Endothelial cell (in vitro differentiated cells): ENCODE data around the gene STX7. TPM values are rescaled to one million over a fixed set of nuclear protein-coding genes. Genes with fewer than 3 reads are reported as not detected.

Experiments used
- DNase-seq: peaks from one replicate; pipeline ENCODE4 v3.0.0; 2021; ENCODE audit warnings: low spot score
- H3K27ac Mint-ChIP-seq: one replicate; pipeline ENCODE4 v1.8.0; 2021; ENCODE audit warnings: mixed read lengths, inconsistent platforms; ENCODE audit not compliant: unreplicated experiment
- H3K27me3 Mint-ChIP-seq: one replicate; pipeline ENCODE4 v1.8.0; 2021; ENCODE audit warnings: mild to moderate bottlenecking, moderate library complexity, mixed read lengths, inconsistent platforms; ENCODE audit not compliant: unreplicated experiment
- H3K36me3 Mint-ChIP-seq: one replicate; pipeline ENCODE4 v1.8.0; 2021; ENCODE audit warnings: mild to moderate bottlenecking, low read depth, mixed read lengths, inconsistent platforms; ENCODE audit not compliant: unreplicated experiment
- H3K4me1 Mint-ChIP-seq: one replicate; pipeline ENCODE4 v1.8.0; 2021; ENCODE audit warnings: mild to moderate bottlenecking, mixed read lengths, inconsistent platforms; ENCODE audit not compliant: unreplicated experiment
- H3K4me3 Mint-ChIP-seq: one replicate; pipeline ENCODE4 v1.8.0; 2021; ENCODE audit warnings: mild to moderate bottlenecking, mixed read lengths, inconsistent platforms; ENCODE audit not compliant: unreplicated experiment
- H3K9me3 Mint-ChIP-seq: one replicate; pipeline ENCODE4 v1.8.0; 2021; ENCODE audit warnings: mixed read lengths, inconsistent platforms; ENCODE audit not compliant: unreplicated experiment
- total RNA-seq: library from RNA; stranded (reverse); fragmentation: NEBNext Ultra II Directional; extraction: Animal tissue kit (Norgen Biotek cat#: 25700); gene quantifications from one replicate; pipeline ENCODE4 v1.2.1, GENCODE V29; 2021; ENCODE audit not compliant: unreplicated experiment
- TF ChIP-seq, protein P1 (sequence below): fragments of 200-600 bp; sonication (generic); IDR thresholded peaks from one replicate; pipeline ENCODE4 v1.5.0; 2021; ENCODE audit warnings: antibody characterized with exemption; ENCODE audit not compliant: unreplicated experiment

STX7 gene
- total RNA-seq, 1 donor from 2014 or later, result 60.9 TPM

DNA sequence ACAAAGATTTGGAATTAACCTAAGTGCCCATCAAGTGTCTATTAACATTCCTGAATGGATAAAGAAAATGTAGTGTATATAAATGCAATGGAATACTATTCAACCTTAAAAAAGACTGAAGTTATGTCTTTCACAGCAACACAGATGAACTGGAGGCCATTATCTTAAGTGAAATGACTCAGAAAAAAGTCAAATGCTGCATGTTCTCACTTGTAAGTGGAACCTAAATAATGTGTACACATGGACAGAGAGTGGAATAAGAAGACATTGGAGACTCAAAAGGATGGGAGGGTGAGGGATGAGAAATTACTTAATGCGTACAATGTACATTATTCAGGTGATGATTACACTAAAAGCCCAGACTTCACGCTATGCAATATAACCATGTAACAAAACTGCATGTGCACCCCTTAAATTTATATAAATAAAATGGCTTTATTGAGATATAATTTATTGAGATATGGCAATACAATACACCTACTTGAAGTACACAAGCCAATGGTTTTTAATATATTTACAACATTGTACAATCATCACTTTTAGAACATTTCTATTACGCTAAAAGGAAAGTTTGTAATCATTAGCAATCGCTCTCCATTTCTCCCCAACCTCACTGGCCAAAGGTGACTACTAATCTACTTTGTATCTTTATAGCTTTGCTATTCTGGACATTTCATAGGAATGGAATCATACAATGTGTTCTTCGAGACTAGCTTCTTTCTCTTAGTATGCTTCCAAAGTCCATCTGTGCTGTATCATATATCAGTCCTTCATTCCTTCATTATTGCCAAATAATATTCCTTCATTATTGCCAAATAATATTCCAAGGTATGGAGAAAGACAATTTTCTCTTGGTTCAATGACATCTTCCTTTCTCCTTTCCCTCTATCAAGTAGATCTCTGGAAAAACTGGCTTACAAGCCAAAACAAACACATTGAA is 5.8 kb downstream of the STX7 start:
- Mint-ChIP-seq H3K4me1 (peaks cover 26% of the 10 kb centered on the region), H3K9me3 (no peaks in the 10 kb centered on the region), H3K27me3 (no peaks in the 10 kb centered on the region), H3K27ac (no peak overlapping the region), H3K36me3 (peaks cover 6% of the 10 kb centered on the region), H3K4me3 (no peak overlapping the region)
- TF ChIP-seq, protein P1, sequence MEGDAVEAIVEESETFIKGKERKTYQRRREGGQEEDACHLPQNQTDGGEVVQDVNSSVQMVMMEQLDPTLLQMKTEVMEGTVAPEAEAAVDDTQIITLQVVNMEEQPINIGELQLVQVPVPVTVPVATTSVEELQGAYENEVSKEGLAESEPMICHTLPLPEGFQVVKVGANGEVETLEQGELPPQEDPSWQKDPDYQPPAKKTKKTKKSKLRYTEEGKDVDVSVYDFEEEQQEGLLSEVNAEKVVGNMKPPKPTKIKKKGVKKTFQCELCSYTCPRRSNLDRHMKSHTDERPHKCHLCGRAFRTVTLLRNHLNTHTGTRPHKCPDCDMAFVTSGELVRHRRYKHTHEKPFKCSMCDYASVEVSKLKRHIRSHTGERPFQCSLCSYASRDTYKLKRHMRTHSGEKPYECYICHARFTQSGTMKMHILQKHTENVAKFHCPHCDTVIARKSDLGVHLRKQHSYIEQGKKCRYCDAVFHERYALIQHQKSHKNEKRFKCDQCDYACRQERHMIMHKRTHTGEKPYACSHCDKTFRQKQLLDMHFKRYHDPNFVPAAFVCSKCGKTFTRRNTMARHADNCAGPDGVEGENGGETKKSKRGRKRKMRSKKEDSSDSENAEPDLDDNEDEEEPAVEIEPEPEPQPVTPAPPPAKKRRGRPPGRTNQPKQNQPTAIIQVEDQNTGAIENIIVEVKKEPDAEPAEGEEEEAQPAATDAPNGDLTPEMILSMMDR, result no peak
- DNase-seq, result no peak

DNA sequence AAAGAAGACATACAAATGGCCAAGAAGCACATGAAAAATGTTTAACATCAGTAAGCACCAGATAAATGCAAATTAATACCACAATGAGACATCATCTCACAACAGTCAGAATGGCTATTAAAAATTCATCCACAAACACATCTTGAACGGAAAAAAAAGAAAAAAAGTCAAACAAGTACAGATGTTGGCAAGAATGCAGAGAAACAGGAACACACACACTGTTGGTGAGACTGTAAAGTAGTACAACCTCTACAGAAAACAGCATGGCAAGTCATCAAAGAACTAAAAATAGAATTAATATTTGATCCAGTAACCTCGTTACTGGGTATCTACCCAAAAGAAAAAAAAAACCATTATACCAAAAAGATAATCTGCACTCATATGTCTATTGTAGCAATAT is 6.5 kb downstream of the STX7 start:
- H3K27me3 Mint-ChIP-seq, result no peaks in the 10 kb centered on the region
- H3K36me3 Mint-ChIP-seq, result peaks cover 7% of the 10 kb centered on the region
- no peaks in the 10 kb centered on the region for H3K9me3 Mint-ChIP-seq
- peaks cover 24% of the 10 kb centered on the region for H3K4me1 Mint-ChIP-seq
- no peak overlapping the region for H3K27ac Mint-ChIP-seq
- no peak overlapping the region for H3K4me3 Mint-ChIP-seq
- no peak for DNase-seq
- TF ChIP-seq, protein P1, result no peak

DNA sequence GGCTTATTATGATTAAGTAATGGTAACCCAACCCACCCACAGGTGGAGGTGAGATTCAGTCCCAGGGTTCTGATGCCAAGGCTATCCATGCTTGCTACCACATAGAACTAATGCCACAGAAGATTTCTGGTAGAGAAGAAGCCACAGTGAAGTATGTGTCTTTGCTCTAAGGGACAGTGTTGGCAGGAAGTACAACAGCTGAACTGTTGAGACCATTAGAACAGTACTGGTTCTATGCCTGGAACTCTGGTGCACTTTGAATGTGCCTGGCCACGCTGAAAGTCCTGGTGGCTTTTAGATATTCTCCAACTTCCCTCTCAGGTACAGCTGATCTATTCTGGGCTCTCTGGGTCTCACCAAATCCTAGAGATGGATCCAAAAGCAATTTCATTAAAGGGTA is 7.8 kb downstream of the STX7 start:
- Mint-ChIP-seq H3K9me3 (no peaks in the 10 kb centered on the region), H3K36me3 (peaks cover 13% of the 10 kb centered on the region), H3K27me3 (no peaks in the 10 kb centered on the region), H3K27ac (no peak overlapping the region), H3K4me1 (peaks cover 13% of the 10 kb centered on the region), H3K4me3 (no peak overlapping the region)
- no peak for DNase-seq
- TF ChIP-seq, protein P1, result no peak

DNA sequence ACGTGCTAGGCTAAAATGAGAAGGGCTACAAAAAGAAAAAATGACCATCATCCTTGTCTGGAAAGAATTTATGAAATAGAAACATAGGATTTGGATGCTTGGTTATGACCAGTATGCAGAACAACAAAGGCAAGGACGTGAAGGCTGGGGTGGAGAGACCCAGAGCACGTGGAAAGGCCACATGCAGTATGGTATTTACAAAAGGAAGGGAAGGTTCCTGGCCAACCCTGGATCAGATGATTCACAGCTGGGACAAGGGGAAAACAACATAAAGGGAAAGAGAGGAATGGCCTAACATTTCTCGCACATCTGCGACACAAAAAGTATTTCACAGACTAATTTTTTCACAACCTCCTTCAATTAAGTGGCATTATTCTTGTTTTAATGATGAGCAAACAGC is 8.2 kb downstream of the STX7 start:
- Mint-ChIP-seq H3K27me3 (no peaks in the 10 kb centered on the region), H3K4me1 (peaks cover 13% of the 10 kb centered on the region), H3K27ac (peak overlapping the region; percentile 38), H3K4me3 (no peak overlapping the region), H3K36me3 (peaks cover 17% of the 10 kb centered on the region), H3K9me3 (no peaks in the 10 kb centered on the region)
- DNase-seq, result no peak
- TF ChIP-seq, protein P1, result no peak

DNA sequence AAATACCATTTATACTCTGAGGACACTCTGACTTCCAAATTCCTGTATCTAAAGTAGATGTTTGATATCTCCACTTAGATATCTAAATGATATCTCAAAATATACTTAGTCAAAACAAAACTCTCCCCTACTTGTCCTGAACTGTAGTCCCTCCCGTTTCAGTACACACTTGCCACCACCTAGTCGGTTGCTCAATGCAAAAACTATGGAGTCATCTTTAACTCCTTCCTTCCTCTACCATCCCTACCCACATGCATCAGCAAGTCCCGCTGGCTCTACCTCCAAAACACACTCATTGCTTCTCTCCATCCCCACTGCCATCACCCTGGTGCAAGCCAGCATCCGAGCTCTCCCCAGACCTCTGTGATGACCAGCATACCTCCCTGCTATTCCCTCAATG is 13.2 kb downstream of the STX7 start:
- H3K27ac Mint-ChIP-seq, result no peak overlapping the region

More for the DNA sequence above, 13.2 kb downstream of the STX7 start:
- TF ChIP-seq, protein P1, result no peak
- DNase-seq, result no peak
- no peaks in the 10 kb centered on the region for H3K27me3 Mint-ChIP-seq
- H3K4me1 Mint-ChIP-seq, result peaks cover 8% of the 10 kb centered on the region
- peaks cover 17% of the 10 kb centered on the region for H3K36me3 Mint-ChIP-seq
- no peak overlapping the region for H3K4me3 Mint-ChIP-seq
- no peaks in the 10 kb centered on the region for H3K9me3 Mint-ChIP-seq
